GM18868 (cell line): ENCODE measurements around the gene SUV39H1.
"Not testable (repeated sequence)": the region's sequence is repeated elsewhere in the genome, so short reads cannot be mapped to it uniquely, and the experiment has no call there.

Experiments
- ATAC-seq: cut with Tn5 transposase; IDR thresholded peaks from one replicate; pipeline ENCODE4 v1.9.1; 2021; ENCODE audit warnings: mild to moderate bottlenecking, moderate library complexity; ENCODE audit not compliant: unreplicated experiment

Gene SUV39H1

DNA sequence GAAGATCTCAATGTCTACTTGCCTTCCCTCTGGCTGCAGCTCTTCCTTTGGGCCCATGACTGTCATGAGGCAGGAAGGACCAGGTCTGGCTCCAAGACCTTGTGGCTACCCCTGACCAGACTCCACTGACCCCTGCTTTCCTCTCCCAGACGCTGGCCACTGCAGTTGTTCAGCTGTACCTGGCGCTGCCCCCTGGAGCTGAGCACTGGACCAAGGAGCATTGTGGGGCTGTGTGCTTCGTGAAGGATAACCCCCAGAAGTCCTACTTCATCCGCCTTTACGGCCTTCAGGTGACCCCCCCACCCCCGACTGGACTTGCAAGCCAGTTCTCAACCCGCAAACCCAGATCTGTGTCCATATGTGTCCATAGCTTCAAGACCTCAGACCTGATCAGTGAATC is 12.4 kb upstream of the SUV39H1 start:
- no peak for ATAC-seq

- ATAC-seq: no peak
These were observed 11.1 kb upstream of the SUV39H1 start for GRCh38 chrX:48685416-48685815.

DNA sequence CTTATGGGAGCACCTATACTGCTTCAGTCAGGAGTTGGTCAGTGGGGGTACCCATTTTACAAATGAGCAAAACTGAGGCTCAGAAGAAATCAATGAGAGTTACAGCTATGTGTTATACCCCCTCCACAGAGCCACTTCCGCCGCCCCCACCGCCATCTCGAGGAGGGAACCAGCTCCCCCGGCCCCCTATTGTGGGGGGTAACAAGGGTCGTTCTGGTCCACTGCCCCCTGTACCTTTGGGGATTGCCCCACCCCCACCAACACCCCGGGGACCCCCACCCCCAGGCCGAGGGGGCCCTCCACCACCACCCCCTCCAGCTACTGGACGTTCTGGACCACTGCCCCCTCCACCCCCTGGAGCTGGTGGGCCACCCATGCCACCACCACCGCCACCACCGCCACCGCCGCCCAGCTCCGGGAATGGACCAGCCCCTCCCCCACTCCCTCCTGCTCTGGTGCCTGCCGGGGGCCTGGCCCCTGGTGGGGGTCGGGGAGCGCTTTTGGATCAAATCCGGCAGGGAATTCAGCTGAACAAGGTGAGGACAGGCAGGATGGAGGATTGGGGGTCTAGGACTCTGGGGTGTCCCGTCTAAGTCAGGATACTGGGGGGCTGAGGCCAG is 7.9 kb upstream of the SUV39H1 start:
- no peak for ATAC-seq

GRCh38 chrX:48689208-48689920 is 7.2 kb upstream of the SUV39H1 start:
- ATAC-seq: no peak

GRCh38 chrX:48691746-48692145 is 4.8 kb upstream of the SUV39H1 start:
- ATAC-seq: not testable (repeated sequence)

- ATAC-seq: no peak
These were observed 1.6 kb upstream of the SUV39H1 start for GRCh38 chrX:48694776-48695533.

DNA sequence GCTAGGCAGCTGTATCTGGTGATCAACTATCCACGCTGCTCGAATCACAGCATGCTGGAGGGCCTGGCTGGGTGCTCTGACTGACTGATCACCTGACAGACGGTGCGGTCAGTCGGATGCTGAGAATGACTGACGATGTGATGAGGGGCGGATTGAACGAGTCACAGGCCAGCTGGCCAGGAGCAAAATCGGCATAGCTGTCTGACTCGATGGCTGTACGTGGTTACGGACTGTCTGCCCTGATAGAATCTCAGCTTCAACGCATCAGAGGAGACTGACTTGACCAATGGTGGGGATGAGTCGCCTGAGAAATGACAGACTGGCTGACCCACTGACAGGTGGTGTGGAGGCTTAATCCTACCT is 1.0 kb upstream of the SUV39H1 start:
- ATAC-seq: no peak

DNA sequence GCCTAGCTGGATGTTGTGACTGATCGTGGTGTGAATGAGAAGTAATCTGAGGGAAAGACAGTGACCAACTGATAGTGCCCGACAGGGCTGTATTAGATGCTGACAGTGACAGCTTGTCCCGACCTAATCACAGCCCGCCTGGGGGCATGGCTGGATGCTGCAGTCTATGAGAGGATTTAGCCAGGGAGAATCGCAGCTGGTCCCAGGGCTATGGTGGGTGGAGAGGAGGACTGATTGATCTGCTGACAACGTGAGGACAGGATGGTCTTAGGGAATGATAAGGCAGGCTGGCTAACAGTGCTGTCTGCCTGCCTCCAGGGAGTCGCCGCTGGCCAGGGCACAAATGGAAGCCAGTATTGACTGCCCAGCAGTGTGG is 621 bp upstream of the SUV39H1 start:
- ATAC-seq: no peak

GRCh38 chrX:48696909-48697727 is 584 bp downstream of the SUV39H1 start:
- ATAC-seq: peak; percentile 24

GRCh38 chrX:48698306-48698705 is 1.8 kb downstream of the SUV39H1 start:
- no peak for ATAC-seq

- no peak for ATAC-seq
These were observed 3.7 kb downstream of the SUV39H1 start for GRCh38 chrX:48700246-48700645.

DNA sequence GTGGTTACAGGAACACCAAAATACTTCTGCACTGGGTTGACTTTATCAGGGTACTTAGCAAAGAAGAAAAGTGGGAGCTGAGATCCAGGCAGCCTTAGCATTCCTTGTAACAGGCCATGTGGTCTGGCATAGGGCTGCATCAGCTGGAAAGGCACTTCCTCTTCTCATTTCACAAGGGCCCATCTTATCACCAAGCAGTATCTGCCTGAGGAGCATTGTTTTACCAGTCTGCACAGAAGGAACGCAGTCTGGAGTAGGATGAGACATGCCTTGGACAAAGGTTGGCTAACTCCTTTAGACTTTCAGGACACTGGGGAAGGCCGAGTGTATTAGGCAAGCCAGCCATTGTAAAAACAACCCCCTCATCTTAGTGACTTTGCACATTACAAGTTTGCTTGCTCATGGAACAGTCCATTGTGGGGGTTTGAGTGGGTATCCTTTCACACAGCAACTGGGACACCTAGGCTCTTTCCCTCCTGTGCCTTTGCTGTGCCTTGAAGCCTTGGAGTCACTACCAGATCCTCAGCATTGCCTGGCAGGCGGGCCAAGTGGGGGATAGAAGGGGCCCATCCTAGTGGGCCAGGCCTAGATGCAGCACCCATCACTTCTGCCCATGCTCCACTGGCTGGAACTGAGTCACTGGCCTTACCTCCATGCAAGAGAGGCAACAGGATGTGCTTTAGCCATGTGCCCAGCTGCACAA is 4.6 kb downstream of the SUV39H1 start:
- no peak for ATAC-seq

DNA sequence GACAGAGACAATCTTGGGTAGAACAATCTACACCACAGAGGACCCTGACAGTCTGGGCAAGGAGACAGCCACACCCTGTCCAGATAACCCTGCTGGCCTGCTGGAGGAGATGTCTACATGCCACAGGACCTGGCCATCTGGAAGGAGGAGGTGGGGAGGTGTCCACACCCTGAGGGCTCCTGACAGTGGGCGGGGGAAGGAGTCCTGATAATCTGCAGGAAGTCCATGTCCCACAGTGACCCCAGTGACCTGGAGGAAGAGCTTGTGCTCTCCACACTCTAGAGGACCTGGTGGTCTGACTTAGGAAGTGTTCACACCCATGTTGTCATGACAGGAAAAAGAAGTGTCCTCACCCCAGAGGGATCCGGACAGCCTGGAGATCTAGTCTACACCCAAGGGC is 5.5 kb downstream of the SUV39H1 start:
- ATAC-seq: no peak

- ATAC-seq: no peak
These were observed 6.2 kb downstream of the SUV39H1 start for GRCh38 chrX:48702716-48703115.

GRCh38 chrX:48703228-48703627 is 6.7 kb downstream of the SUV39H1 start:
- no peak for ATAC-seq

DNA sequence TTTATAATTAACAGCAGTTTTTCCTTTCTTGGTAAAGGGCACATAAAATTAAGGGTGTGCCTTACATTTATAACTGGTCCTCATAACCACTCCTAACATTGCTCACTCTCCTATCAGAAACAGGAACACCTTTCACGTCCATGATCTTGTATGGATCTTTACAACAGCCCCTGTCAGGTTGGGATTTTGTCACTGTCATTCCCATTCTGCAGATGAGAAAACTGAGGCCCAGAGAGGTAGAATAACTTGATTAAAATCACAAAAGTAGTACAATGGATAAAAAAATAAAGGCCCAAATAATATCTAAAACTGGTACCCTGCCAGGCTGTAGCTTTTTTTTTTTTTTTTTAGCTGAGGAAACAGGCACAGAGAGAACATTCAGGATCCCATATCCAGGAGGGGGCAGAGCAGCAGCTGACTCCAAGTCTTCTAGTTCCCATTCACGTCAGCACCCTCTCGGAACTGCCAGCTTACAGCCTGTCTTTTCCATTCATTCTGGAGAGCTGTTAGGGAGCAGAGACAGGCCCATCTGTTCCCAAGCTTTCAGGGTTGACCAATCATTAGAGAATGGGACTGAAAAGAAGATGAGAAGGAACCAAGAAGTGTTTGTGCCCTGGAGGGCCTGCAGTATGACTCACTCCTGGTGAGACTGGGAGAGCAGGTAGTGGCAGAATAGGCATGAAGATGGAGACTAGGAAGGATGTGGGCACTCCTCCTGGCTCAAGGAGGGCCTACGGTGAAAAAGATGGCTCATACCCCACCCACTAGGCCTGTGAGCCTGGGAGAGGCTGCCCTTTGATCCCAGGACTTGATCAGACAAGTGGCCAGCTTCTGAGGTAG is 7.3 kb downstream of the SUV39H1 start:
- ATAC-seq: no peak

- ATAC-seq: no peak
These were observed 9.3 kb downstream of the SUV39H1 start for GRCh38 chrX:48705871-48706270.

GRCh38 chrX:48709522-48710112 is 13.1 kb downstream of the SUV39H1 start:
- no peak for ATAC-seq

DNA sequence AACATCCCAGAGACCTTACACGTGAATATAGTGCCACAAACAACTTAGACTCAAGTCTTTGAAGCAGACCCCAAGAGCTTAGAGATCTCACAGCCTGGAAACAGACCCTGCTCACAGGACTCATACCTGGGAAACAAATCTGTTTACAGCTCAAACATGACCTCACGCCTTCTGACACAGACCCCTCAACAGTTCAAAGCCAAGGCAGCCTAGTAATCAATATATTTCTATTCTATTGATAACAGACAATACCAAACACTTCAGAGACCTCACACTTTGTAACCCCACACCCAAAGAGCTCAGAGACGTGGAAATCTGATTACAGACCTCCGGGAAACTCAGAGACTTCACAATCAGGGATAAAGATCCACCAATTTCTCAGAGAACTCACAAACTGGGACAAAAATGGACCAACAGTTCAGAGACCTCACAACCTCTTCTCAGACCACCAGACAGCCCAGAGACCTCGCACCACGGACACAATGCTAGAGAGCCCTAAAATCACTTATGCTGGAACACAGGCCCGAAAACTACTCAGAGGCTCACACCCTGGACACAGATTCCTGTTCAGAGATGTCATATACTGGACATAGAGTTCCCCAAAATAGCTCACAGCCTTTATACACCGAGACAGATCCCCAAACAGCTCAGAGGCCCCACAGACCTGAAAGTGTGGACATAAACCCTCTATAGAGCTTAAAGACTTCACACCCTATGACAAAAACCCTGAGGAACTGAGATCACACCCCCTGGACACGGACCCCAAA is 14.8 kb downstream of the SUV39H1 start:
- ATAC-seq: no peak
